T follicular helper cell (primary cell): ENCODE measurements around the gene FOXE3.

Source experiments
- DNase-seq: peaks from one replicate; pipeline ENCODE4 v3.0.0-alpha.2; 2020; ENCODE audit warnings: low read depth
- total RNA-seq, 2 experiments: gene quantifications; one replicate each; lab custom pipeline; 2026; lab: John Stamatoyannopoulos, UW

FOXE3 gene
- 0 reads per million in 2 experiments for total RNA-seq

DNA sequence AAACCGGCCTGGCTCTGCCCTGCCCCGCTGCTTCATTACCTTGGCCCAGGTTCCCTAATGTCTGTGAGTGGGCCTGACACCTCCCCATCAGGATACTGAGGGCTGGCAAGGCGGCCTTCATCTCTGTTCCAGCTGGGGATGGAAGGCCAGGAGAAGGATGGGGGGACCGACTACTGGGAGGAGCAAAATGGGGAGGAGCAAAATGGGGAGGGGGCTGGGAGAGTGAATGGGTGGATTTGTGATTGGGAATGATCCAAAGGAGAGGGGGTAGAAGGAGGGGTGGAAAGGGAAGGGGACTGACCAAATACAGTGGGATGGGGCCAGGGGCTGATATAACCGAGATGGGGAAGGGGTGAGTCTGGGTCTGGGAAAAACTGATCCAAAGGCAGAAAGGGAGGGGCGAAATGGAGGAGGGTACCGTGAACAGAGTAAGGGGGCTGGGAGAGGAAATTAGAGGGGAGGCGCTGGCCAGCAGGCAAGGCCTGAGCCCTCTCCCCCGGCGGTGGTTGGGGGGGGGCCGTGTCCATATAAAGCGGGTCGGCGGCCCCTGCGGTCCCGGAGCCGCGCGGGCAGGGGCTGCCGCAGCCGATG, at the start of gene FOXE3:
FOXE3 (plus strand) TSS at position 558 of the 591 bp plus-strand sequence; CDS start at position 589, 31 bp downstream.
- DNase-seq, result no peak

DNA sequence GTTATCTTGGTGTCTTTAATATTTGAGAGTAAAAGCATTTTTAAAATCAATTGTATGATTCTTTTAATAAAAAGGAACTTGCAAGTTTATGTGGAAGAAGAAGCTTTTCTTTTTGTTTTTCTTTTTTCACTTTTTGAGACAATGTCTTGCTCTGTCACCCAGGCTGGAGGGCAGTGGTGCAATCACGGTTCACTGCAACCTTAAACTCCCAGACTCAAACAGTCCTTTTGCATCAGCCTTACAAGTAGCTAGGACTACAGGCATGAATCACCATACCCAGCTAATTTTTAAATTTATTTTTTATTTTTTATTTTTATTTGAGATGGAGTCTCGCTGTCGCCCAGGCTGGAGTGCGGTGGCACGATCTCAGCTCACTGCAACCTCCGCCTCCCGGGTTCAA, 48.4 kb upstream of the FOXE3 start:
- no peak for DNase-seq

DNA sequence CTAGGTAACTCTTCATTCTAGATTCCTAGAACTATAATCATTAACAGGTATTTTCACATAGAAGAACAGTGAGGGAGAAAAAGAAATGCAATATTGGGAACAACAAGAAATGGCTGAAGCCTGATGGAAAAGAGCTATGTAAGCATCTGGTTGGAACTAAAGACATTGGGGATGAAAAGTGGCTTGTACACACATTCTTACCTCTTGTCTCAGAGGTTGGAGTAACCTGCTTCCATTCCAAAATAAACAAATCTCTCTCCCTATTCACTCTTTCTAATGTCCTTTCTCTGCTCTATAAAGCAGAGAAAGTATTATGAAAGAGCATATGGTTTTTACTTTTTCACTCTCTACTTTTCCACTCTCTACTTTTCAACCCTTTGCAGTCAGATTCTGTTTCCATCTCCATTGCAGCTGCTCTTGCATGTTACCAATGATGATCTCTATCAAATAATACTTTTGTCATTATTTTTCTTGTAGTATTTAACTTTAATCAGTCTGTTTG, 45.0 kb upstream of the FOXE3 start:
- no peak for DNase-seq

DNA sequence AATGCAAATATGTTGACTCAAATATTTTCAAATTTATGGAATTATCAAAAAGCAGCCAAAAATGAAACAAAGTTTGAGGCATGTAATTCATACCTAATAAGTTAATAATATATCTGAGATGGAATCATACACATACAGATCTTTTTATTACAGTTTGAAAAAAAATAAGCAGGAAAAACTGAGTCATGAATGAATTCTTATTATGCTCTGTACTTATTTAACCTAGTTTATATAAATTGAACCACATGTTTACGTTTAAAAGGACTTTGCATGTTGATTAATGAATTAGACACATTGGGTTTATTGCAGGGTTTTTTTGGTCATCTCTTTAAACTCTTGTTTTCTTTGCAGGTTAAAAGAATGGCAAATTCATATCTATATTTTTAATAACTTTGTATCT, 41.6 kb upstream of the FOXE3 start:
- no peak for DNase-seq

DNA sequence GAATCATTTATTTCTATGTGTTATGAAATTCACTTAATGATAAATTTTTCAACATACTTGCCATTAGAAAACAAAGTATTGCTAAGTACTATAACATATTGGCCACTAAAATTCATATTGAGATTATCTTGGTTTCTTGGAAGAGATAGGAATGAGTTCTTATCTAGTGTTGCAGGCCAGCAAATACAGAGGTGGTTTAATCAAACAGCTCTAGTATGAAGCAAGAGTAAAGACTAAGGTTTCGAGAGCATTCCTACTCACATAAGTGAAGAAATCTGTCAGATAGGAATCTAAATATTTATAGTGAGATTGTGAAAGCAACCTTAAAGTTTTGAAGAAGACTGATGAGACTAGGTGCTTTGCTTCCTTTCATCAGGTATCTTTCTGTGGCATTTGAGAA, 37.9 kb upstream of the FOXE3 start:
- no peak for DNase-seq

DNA sequence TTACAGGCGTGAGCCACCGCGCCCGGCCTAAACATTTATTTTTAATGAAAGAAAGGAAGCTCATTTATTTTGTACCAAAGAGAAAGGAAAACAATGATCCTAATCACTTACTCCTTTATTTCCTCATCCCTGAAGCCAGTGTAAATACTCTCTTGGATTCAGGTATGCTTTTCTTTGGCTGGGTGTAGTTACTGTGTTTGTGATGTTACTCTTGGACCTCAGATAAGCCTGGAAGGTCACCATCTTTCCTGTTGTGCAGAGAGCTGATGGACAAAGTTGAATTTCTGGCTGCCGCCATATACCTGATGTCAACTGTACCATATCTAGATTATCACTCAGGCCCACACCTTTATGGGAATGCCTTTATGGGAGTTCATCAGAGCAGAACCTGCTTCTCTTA, 35.4 kb upstream of the FOXE3 start:
- DNase-seq, result no peak

DNA sequence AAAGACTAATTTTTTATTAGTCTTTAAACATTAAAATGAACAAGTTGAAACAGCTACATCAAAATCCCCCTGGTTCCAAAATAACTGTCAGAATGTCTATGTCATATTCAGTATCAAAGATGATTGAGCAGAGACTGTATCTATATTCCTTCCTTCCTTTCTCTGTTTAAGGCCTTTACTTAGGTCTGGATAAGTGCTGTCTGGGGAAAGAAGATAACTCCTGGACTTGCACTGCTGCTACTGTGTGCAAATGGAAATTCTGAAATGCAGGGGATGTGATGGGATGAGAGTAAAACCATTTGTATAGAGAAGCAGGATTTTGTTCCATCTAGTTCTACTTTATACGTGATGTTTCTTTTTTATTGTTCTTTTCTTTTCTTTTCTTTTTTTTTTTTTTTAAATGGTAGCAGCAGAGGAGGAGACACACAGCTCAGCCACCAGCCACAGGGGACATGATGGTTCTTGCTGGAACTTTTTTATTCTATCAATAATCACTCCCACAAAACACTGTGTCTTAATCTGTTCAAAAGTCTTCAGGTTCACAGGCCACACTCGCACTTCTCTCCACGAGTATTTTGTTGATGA, 33.6 kb upstream of the FOXE3 start:
- no peak for DNase-seq

DNA sequence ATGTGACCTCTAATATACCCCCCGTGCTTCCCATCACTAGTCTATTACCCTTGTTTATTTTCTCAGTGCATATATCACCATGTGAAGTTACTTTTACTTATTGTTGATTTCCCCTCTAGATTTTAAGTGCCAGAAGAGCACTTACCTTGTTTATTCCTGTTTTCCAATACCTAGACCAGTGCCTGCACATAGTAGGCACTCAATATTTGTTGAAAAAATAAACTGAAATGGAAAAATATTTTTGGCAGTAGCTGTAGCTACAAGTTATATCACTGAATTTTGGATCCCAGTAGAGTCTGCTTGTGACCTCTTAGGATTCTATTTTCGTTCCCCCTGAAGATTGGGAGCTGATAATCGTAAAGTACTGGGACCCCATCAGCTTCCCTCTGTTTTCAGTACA, 32.0 kb upstream of the FOXE3 start:
- no peak for DNase-seq

DNA sequence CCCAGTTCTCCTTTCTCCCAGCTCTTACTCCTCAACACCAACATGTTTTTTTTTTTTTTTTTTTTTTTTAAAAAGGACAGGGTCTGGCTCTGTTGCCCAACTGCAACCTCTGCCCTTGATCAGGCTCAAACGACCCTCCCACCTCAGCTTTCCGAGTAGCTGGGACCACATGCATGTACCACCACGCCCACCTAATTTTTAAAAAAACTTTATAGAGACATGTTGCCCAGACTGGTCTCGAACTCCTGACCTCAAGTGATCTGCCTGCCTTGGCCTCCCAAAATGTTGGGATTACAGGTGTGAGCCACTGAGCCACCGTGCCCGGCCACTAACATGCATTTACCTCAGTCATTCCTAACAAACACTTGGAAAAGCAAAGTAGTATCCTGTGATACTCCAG, 31.1 kb upstream of the FOXE3 start:
- no peak for DNase-seq

DNA sequence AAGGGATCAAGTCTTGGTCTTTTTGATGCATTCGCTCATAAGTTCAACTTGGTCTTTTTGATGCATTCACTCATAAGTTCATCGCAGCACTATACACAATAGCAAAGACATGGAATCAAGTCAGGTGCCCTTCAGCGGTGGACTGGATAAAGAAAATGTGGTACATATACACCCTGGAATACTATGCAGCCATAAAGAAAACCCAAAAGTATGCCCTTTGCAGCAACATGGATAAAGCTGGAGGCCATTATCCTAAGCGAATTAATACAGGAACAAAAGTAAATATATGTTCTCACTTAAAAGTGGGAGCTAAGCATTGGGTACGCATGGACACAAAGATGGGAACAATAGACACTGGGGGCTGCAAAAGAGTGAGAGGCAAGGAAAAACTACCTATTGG, 29.8 kb upstream of the FOXE3 start:
- DNase-seq, result no peak

DNA sequence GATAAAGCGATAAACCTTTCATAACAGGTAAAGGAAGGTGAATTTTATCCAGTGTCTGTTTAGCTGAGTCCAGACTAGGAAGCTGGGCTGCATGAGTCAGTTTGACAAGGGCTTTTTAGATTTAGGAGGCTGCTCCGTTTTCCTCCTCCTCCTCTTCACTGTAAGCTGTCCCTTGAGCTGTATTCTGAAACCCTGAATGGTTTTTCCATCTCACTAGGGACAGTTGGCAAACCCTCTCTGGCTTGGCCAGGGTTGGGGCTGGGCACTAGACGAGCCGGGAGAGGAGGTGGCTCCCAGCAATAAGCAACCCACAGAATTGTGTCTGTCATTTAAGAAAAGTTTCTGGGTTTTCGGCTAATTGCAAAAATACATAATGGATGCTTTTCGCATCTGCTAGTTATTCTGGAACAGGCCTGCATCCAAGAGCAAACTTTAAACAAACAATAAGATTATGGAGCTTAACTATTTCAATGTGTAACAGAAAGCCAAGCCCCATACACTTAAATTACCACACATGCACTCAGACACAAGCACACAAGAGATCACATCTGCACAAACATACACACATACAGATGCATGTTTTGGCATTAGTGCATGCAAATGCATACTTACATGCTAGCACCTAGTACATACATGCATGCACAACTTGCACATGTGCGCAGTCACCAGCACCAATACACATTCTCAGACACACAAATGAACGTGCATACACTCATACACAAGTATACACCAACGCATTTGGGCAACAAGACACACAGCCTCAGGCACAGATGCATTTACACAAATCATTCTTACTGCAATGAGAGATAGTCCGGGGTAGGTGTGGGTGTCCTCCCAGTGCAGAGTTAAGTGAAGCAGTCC, 27.8 kb upstream of the FOXE3 start:
- DNase-seq, result no peak

DNA sequence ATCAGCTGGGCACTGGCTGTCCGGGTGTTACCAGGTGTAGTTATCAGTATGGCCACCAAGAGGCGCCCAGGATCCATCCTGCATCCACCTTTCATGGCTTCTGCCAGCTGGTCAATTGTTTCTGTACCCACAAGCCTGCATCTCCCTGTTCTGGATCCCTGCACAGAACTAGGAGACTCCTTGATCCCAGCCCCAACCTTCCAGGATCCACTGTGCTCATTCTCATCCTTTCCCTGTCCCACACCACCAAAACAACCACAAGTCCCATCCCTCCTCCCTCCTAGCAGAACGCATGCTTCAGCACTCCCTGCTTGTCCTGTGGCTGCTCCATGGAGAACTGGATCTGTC, 27.2 kb upstream of the FOXE3 start:
- DNase-seq, result no peak

DNA sequence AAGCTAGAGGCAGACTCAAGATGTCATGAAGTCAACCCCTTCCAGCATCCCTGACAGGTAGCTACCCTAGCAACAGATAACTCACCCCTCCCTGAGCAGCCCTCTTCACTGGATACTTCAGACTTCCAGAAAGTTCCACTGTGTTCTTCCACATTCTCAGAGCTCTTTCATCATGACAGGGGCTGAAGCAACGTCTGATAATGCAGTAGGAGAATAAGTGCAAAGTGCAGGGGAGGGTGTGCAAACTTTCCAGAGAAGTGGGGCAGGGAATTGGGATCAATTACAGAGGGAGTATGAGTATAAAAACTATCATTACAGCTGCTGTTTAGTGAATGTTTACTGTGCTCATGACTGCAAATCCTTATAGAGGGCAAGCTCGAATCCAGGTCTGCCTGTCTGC, 26.4 kb upstream of the FOXE3 start:
- DNase-seq, result no peak

DNA sequence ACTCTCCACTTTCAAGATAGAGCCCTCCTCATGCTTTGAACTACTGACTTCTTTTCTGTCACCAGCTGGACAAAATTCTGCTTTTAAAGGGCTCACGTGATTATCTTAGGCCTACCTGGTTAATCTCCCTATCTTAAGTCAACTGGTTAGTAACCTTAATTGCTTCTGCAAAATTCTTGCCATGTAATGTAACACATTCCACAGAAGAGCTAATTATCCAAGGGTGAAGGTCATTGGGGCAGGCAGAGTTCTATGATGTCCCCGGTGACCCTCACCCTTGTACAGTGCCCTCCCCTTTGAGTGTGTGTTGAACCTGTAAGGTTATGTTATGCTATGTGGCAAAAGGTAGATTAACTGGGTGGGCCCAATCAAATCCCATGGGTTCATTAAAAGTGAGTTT, 25.2 kb upstream of the FOXE3 start:
- no peak for DNase-seq

DNA sequence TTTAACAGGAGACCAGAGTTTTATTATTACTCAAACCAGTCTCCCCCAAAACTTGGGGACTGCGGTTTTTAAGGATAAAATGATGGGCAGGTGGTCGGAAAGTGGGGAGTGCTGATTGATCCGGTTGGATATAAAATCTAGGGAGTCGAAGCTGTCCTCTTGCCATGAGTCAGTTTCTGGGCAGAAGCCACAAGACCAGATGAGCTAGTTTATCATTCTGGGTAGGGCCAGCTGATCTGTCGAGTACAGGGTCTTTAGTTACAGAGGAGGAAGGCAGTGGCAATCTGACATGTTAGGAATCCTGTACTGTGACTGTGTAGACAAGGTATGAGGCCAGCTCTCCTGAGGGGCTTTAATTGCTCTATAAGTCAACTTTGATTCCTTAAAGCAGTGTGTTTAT, 22.9 kb upstream of the FOXE3 start:
- DNase-seq, result no peak

DNA sequence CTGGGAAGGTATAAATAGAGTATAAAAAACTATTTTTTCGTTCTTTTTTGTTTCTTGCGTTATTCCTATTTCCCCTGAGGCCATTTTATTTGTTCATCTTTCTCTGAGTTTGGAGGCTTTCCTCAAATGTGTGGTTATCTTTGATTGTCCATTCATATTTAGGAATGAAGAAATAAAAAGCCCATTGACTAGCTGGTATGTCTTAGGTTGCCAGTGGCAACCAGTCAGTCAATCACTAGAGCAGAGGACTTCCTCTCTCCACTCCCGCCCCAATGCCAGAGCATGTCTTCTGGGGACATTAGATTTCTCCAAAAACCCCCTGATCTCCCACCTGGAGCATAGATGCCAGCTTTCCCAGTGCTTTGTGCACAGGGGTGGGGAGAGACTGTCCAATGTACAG, 20.7 kb upstream of the FOXE3 start:
- no peak for DNase-seq

DNA sequence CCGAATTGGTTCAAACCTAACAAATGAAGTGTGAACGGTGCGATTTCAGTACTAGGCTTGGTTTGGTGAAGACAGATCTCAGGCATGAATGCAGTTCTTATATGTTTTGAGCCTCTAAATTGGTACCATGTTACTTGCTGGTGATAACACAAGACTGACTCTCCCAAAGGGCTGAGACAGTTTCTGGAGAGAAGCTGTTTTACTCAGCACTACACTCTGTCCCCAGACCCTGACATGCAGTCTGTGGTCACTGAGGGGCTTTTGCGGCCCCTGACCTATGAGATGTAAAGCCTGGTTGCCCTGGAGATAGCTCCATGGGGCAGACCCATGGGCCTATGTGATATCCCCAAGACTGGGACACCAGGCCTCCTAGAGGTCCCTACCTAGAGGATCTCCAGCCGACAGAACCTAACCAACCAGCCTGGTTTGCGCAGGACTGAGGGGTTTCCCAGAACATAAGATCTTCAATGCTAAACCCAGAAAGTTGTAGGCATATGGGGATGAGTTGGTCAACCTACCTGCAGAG, 19.4 kb upstream of the FOXE3 start:
- DNase-seq, result no peak

DNA sequence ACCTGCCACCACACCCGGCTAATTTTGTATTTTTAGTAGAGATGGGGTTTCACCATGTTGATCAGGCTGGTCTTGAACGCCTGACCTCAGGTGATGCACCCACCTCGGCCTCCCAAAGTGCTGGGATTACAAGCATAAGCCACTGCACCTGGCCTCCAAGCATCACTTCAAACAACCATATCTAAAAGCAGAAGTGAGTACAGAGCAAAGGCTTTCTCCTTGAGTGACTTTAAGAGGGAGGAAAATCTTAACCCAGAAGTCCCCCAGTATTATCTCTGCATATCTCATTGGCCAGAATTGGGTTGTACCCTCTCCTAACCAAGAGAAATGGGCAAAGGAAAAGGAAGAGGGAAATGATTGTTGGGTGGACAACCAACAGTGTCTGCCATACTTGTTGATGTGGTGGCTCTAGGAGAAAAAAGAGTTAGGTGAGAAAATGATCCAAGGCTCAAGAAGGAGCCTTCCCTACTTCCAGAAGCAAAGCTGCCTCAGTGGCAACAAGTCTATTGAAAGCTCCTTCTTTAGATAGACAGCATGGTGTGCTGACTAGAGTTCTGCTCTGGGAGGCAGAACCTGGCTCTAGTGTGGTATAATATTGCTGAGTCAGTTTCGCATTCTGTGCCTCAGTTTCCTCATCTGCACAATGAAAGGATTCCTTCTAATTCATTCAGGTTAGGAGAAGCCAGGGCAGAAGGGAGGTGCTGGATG, 16.8 kb upstream of the FOXE3 start:
- no peak for DNase-seq

DNA sequence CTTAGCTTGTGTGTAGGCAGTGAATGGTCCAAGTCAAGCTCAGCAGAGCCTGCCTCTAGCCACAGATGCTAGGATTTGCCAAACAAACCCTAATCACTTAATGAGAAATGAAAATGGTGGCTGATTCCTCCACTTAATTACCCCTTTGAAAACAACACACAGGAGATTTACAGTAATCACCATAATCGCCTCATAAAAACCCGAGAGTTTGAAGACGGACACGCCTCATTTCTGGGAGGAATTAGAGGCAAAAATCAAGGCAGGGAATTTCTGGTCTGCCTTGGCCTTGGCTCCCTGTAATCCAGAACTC, 16.3 kb upstream of the FOXE3 start:
- no peak for DNase-seq

DNA sequence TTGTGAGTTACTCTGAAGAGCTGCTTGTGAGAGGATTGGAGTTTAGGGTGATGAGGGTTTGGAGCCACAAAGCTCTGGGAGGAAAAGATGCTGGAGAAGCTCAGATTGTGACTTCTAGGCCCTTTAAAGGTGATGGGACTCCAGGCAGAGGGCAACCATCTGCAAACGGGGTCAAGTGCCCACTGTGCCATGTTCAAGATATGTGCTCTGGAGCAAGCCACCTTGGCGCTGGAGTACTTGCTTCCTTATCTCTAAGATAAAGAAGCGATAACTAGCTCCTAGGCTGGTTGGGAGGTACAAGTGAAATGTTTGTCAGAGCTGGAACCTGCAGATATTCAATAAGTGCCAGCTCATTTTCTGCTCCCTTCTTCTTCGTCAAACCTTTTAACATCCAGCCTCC, 14.3 kb upstream of the FOXE3 start:
- DNase-seq, result no peak

DNA sequence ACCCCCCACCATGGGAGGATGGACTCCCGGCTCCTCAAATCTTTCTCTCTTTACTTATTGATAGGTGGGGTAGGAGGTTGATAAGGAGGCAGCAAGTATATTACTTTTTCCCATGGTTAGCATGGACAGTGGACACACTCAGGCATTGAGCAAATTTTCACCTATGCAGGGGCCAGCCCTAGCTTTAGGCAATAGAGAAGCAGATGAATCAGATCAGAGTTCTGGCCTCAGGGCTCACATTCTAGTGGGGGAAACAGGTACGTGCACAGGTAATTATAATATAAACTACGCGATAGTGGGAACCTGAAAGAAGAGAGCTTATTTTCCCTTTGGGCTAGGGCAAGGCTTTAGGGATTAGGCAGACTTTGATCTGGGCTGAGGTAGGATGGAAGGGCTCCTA, 13.5 kb upstream of the FOXE3 start:
- no peak for DNase-seq

DNA sequence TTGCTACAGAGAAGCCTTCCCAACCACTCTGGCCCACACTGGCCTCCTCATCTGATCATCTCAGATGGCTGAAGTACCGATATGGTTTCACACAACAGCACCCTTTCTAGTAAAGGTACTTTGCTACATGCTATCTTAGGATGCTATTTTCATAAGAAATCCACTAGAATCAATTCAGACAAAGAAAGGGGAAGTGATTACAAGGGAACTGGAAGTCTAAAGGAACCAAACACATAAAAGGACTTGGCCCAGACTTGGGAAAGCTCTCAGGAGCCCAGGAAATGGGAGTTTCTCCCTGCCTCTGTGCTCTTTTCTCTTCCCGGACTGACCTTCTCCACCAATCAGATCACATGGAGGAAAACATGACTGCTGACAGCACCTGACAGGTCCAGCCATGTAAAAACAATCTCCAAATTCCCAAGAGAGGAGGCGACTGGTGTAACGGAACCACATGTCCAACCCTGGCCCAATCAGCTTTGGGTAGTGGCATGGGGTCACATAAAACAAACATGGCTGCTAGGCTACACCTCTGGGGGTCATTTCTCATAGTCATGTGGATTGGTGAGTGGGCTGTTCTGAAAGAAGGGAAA, 12.7 kb upstream of the FOXE3 start:
- no peak for DNase-seq
